ENCODE data around the gene ANKRD42. TPM values are rescaled to one million over a fixed set of nuclear protein-coding genes. Genes with fewer than 3 reads are reported as not detected.

Gene ANKRD42
- total and polyA plus RNA-seq, 2 donors (not counting 1 experiment from before 2014, with no cell fraction given) = 6.5 to 17.5 TPM

DNA sequence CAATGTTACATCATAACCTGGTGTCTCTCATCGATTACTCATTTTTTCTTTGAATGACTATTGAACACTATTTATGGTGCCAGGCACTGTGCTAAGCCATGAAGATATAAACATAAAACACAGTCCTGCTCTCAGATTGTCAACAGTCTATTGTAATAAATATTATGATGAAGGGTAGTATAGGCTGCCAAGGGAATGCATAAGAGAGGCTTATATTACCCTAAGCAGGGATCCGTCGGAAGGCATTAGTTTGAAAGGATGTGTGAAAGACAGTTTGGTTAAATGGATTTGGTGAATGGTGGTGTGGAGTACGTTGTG is 99.9 kb downstream of the ANKRD42 start:
- Histone ChIP-seq H3K79me2 (ENCODE audit: control insufficient read depth, insufficient read depth, low read length) (no peaks in the 10 kb centered on the region), H2AFZ (ENCODE audit: low read length) (no peak overlapping the region), H3K4me1 (ENCODE audit: control insufficient read depth, extremely low read depth, insufficient read depth, low read length) (no peaks in the 10 kb centered on the region)

DNA sequence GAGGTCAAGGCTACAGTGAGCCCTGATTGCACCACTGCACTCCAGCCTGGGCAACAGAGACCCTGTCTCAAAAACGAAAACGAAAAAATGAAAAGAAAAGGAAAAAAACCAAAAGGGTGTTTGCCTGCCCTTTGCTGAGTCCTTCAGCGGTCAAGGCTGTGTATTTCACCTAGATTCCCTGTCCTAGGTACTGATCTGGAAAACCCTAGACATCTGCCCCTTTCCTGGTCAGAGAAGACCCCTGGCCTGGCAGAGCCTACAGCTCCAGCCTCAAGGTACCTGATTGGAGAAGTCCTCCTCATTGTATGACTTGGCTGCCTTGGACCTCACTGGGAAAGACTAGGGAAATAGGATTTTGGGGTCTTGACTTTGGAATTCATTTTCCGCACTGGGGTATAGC is 100.7 kb downstream of the ANKRD42 start:
- Histone ChIP-seq H3K36me3 (ENCODE audit: control insufficient read depth, insufficient read depth, low read length) (no peaks in the 10 kb centered on the region), H3K4me2 (ENCODE audit: extremely low read depth, insufficient read depth, low read length) (no peak overlapping the region), H3K9ac (ENCODE audit: insufficient read depth, low read length) (no peak overlapping the region), H3K4me1 (ENCODE audit: control insufficient read depth, extremely low read depth, insufficient read depth, low read length) (no peaks in the 10 kb centered on the region), H4K20me1 (ENCODE audit: control insufficient read depth, extremely low read depth, insufficient read depth, low read length) (no peaks in the 10 kb centered on the region), H3K27ac (ENCODE audit: insufficient read depth, low read length) (no peak overlapping the region), H3K79me2 (ENCODE audit: control insufficient read depth, insufficient read depth, low read length) (no peaks in the 10 kb centered on the region), H2AFZ (ENCODE audit: low read length) (no peak overlapping the region), H3K27me3 (ENCODE audit: control insufficient read depth, insufficient read depth, low read length) (peaks cover 3% of the 10 kb centered on the region), H3K4me3 (replicated peaks in 1 of 4; ENCODE audit: control extremely low read depth in 1 of 4, insufficient read depth in 1 of 4, low read depth in 3 of 4, low read length in 4 of 4) (no peak overlapping the region), H3K9me3 (ENCODE audit: control insufficient read depth, insufficient read depth, low read depth, low read length) (no peaks in the 10 kb centered on the region)
- TF ChIP-seq EZH2 (IDR thresholded peaks at IDR 0.05; ENCODE audit: low read length, missing control alignments) = no peak
- TF ChIP-seq CTCF (conservative IDR thresholded peaks at IDR 0.05 in 1 of 2, IDR thresholded peaks at IDR 0.05 in 1 of 2; ENCODE audit: low read depth in 1 of 2, low read length in 2 of 2) = no peak
- no peak for DNase-seq (ENCODE audit: low read depth in 2 of 2)

More for the DNA sequence above, 99.9 kb downstream of the ANKRD42 start:
- Histone ChIP-seq H3K4me2 (ENCODE audit: extremely low read depth, insufficient read depth, low read length) (no peak overlapping the region), H3K27me3 (ENCODE audit: control insufficient read depth, insufficient read depth, low read length) (peaks cover 3% of the 10 kb centered on the region), H4K20me1 (ENCODE audit: control insufficient read depth, extremely low read depth, insufficient read depth, low read length) (no peaks in the 10 kb centered on the region), H3K4me3 (replicated peaks in 1 of 4; ENCODE audit: control extremely low read depth in 1 of 4, insufficient read depth in 1 of 4, low read depth in 3 of 4, low read length in 4 of 4) (no peak overlapping the region), H3K27ac (ENCODE audit: insufficient read depth, low read length) (no peak overlapping the region), H3K9me3 (ENCODE audit: control insufficient read depth, insufficient read depth, low read depth, low read length) (no peaks in the 10 kb centered on the region), H3K36me3 (ENCODE audit: control insufficient read depth, insufficient read depth, low read length) (no peaks in the 10 kb centered on the region), H3K9ac (ENCODE audit: insufficient read depth, low read length) (no peak overlapping the region)
- no peak for DNase-seq (ENCODE audit: low read depth in 2 of 2)
- TF ChIP-seq EZH2 (IDR thresholded peaks at IDR 0.05; ENCODE audit: low read length, missing control alignments) (no peak), CTCF (conservative IDR thresholded peaks at IDR 0.05 in 1 of 2, IDR thresholded peaks at IDR 0.05 in 1 of 2; ENCODE audit: low read depth in 1 of 2, low read length in 2 of 2) (no peak)

Other genes with a start within 250 kb of the ANKRD42 start
- gene RAB30, start 121.8 kb upstream of the ANKRD42 start, total RNA-seq = 19.3 and 45.2 TPM in 2 replicates
- 21.0 and 33.9 TPM in 2 replicates for gene RAB30, start 121.8 kb upstream of the ANKRD42 start, polyA plus RNA-seq
- 36.5 and 44.8 TPM in 2 replicates for gene PCF11, start 36.6 kb upstream of the ANKRD42 start, total RNA-seq
- gene PCF11, start 36.6 kb upstream of the ANKRD42 start, polyA plus RNA-seq = 23.9 and 26.6 TPM in 2 replicates
- gene CCDC90B, start 92.7 kb downstream of the ANKRD42 start, total RNA-seq = 94.3 and 109 TPM in 2 replicates
- gene CCDC90B, start 92.7 kb downstream of the ANKRD42 start, polyA plus RNA-seq = 52.9 and 66.2 TPM in 2 replicates